ENCODE measurements around the gene ZMYM1.
"Not testable (repeated sequence)": the region's sequence is repeated elsewhere in the genome, so short reads cannot be mapped to it uniquely, and the experiment has no call there.

Gene ZMYM1

GRCh38 chr1:35046730-35047129 is 32.5 kb upstream of the ZMYM1 start:
- no peak overlapping the region for H3K4me3 ChIP-seq (ENCODE audit: low read length)
- no peak overlapping the region for H2BK120ac ChIP-seq (ENCODE audit: low read depth, low read length)
- no peak for DNase-seq
- no peak overlapping the region for H4K8ac ChIP-seq (ENCODE audit: low read depth, low read length)
- no peaks in the 10 kb centered on the region for H3K4me1 ChIP-seq (ENCODE audit: control insufficient read depth, low read depth, low read length)
- H3K18ac ChIP-seq (ENCODE audit: low read length) = no peak overlapping the region
- H4K5ac ChIP-seq (ENCODE audit: low read length) = no peak overlapping the region
- no peaks in the 10 kb centered on the region for H3K27me3 ChIP-seq (ENCODE audit: insufficient read depth, low read length, poor library complexity)
- H3K9ac ChIP-seq (ENCODE audit: low read length) = no peak overlapping the region
- H2AK5ac ChIP-seq (ENCODE audit: low read length) = no peak overlapping the region
- H3K56ac ChIP-seq (ENCODE audit: low read length) = no peak overlapping the region
- no peak overlapping the region for H3K4me2 ChIP-seq (ENCODE audit: low read length)
- no peaks in the 10 kb centered on the region for H3K79me2 ChIP-seq (ENCODE audit: control insufficient read depth, insufficient read depth, low read length)
- no peak overlapping the region for H3K4ac ChIP-seq (ENCODE audit: low read depth, low read length)
- H2BK15ac ChIP-seq (replicated peaks; ENCODE audit: low read depth) = no peak overlapping the region
- no peak overlapping the region for H3K23ac ChIP-seq (ENCODE audit: low read length)
- H3K36me3 ChIP-seq (ENCODE audit: control insufficient read depth, insufficient read depth, low read length) = no peaks in the 10 kb centered on the region
- H2BK5ac ChIP-seq (ENCODE audit: low read length) = no peak overlapping the region
- H3K79me1 ChIP-seq (ENCODE audit: low read length) = no peaks in the 10 kb centered on the region
- WGBS (ENCODE audit: extremely low coverage, insufficient coverage, low lambda C conversion rate) = no CpG with 5 or more reads among the region's 5 CpGs
- no peak overlapping the region for H3K27ac ChIP-seq (ENCODE audit: low read depth, low read length)

DNA sequence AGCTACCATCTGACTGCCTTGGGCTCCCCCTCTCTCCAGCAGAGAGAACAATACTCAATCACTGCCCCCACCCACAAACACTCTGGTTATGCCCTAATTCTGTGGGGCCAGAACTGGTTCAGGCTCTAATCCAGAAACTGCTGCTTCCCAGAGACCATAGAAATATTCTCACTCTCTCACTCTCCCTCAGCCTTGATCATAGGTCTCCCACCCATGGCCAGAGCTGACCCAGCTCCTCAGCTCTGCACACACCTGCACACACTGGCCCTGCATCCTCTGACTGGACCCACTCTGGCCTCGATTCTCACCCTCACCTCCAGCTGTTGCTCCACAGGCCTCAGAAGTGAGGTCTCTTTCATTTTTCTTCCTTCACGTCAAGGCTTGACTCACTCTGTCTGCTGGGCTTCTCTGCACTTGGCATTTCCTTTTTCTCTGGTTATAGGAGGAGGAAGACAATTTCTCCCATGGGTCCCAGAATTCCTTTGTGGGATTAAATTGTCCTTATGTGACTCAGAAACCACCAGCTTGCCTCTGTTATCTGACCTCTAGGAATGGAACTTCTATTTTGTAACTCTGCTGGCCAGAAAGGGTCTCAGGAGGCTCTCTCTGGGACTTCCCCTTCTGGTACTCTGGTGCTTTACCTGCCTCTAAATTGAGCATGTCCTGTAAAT is 31.9 kb upstream of the ZMYM1 start:
- no peak overlapping the region for H3K56ac ChIP-seq (ENCODE audit: low read length)
- H3K23ac ChIP-seq (ENCODE audit: low read length) = no peak overlapping the region
- H3K36me3 ChIP-seq (ENCODE audit: control insufficient read depth, insufficient read depth, low read length) = no peaks in the 10 kb centered on the region
- no peak overlapping the region for H3K4me3 ChIP-seq (ENCODE audit: low read length)
- H2BK120ac ChIP-seq (ENCODE audit: low read depth, low read length) = no peak overlapping the region
- H4K5ac ChIP-seq (ENCODE audit: low read length) = no peak overlapping the region
- no peak overlapping the region for H3K4me2 ChIP-seq (ENCODE audit: low read length)
- no peaks in the 10 kb centered on the region for H3K79me1 ChIP-seq (ENCODE audit: low read length)
- H2BK15ac ChIP-seq (replicated peaks; ENCODE audit: low read depth) = no peak overlapping the region
- no peaks in the 10 kb centered on the region for H3K27me3 ChIP-seq (ENCODE audit: insufficient read depth, low read length, poor library complexity)
- no peak overlapping the region for H4K8ac ChIP-seq (ENCODE audit: low read depth, low read length)
- no peak overlapping the region for H3K18ac ChIP-seq (ENCODE audit: low read length)
- WGBS (ENCODE audit: extremely low coverage, insufficient coverage, low lambda C conversion rate) = no CpG with 5 or more reads among the region's 2 CpGs
- no peaks in the 10 kb centered on the region for H3K79me2 ChIP-seq (ENCODE audit: control insufficient read depth, insufficient read depth, low read length)
- H2BK5ac ChIP-seq (ENCODE audit: low read length) = no peak overlapping the region
- no peak overlapping the region for H3K27ac ChIP-seq (ENCODE audit: low read depth, low read length)
- no peak overlapping the region for H2AK5ac ChIP-seq (ENCODE audit: low read length)
- H3K9ac ChIP-seq (ENCODE audit: low read length) = no peak overlapping the region
- DNase-seq = no peak
- H3K4me1 ChIP-seq (ENCODE audit: control insufficient read depth, low read depth, low read length) = no peaks in the 10 kb centered on the region
- H3K4ac ChIP-seq (ENCODE audit: low read depth, low read length) = no peak overlapping the region

DNA sequence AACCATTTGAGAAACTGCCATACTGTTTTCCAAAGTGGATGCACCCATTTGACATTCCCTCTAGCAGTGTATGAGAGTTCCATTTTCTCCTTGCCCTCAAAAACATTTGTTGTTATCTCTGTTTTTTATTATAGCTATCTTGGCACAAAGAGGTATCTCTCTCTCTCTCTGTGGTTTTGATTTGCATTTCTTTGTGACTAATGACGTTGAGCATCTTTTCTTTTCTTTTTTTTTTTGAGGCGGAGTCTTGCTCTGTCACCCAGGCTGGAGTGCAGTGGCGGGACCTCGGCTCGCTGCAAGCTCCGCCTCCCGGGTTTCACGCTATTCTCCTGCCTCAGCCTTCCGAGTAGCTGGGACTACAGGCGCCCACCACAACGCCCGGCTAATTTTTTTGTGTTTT is 30.1 kb upstream of the ZMYM1 start:
- no peak overlapping the region for H2BK5ac ChIP-seq (ENCODE audit: low read length)
- no peak overlapping the region for H2BK15ac ChIP-seq (replicated peaks; ENCODE audit: low read depth)
- H3K36me3 ChIP-seq (ENCODE audit: control insufficient read depth, insufficient read depth, low read length) = no peaks in the 10 kb centered on the region
- no peak overlapping the region for H3K56ac ChIP-seq (ENCODE audit: low read length)
- H3K79me2 ChIP-seq (ENCODE audit: control insufficient read depth, insufficient read depth, low read length) = no peaks in the 10 kb centered on the region
- H3K4me3 ChIP-seq (ENCODE audit: low read length) = no peak overlapping the region
- H3K9ac ChIP-seq (ENCODE audit: low read length) = no peak overlapping the region
- DNase-seq = no peak
- H3K27ac ChIP-seq (ENCODE audit: low read depth, low read length) = no peak overlapping the region
- H3K18ac ChIP-seq (ENCODE audit: low read length) = no peak overlapping the region
- no peaks in the 10 kb centered on the region for H3K79me1 ChIP-seq (ENCODE audit: low read length)
- H3K4me2 ChIP-seq (ENCODE audit: low read length) = no peak overlapping the region
- no peak overlapping the region for H3K4ac ChIP-seq (ENCODE audit: low read depth, low read length)
- no peak overlapping the region for H4K8ac ChIP-seq (ENCODE audit: low read depth, low read length)
- no CpG with 5 or more reads among the region's 12 CpGs for WGBS (ENCODE audit: extremely low coverage, insufficient coverage, low lambda C conversion rate)
- H3K4me1 ChIP-seq (ENCODE audit: control insufficient read depth, low read depth, low read length) = no peaks in the 10 kb centered on the region
- H4K5ac ChIP-seq (ENCODE audit: low read length) = no peak overlapping the region
- H2AK5ac ChIP-seq (ENCODE audit: low read length) = no peak overlapping the region
- H3K23ac ChIP-seq (ENCODE audit: low read length) = no peak overlapping the region
- H2BK120ac ChIP-seq (ENCODE audit: low read depth, low read length) = no peak overlapping the region
- H3K27me3 ChIP-seq (ENCODE audit: insufficient read depth, low read length, poor library complexity) = no peaks in the 10 kb centered on the region

- no CpG with 5 or more reads among the region's 3 CpGs for WGBS (ENCODE audit: extremely low coverage, insufficient coverage, low lambda C conversion rate)
- no peak overlapping the region for H3K23ac ChIP-seq (ENCODE audit: low read length)
- no peak overlapping the region for H2AK5ac ChIP-seq (ENCODE audit: low read length)
- DNase-seq = no peak
- no peaks in the 10 kb centered on the region for H3K79me2 ChIP-seq (ENCODE audit: control insufficient read depth, insufficient read depth, low read length)
- no peaks in the 10 kb centered on the region for H3K36me3 ChIP-seq (ENCODE audit: control insufficient read depth, insufficient read depth, low read length)
- no peak overlapping the region for H3K4me2 ChIP-seq (ENCODE audit: low read length)
- H3K79me1 ChIP-seq (ENCODE audit: low read length) = no peaks in the 10 kb centered on the region
- no peak overlapping the region for H3K4me3 ChIP-seq (ENCODE audit: low read length)
- no peak overlapping the region for H4K8ac ChIP-seq (ENCODE audit: low read depth, low read length)
- no peak overlapping the region for H2BK5ac ChIP-seq (ENCODE audit: low read length)
- H2BK120ac ChIP-seq (ENCODE audit: low read depth, low read length) = no peak overlapping the region
- no peak overlapping the region for H3K56ac ChIP-seq (ENCODE audit: low read length)
- no peak overlapping the region for H3K18ac ChIP-seq (ENCODE audit: low read length)
- H4K5ac ChIP-seq (ENCODE audit: low read length) = no peak overlapping the region
- no peak overlapping the region for H3K4ac ChIP-seq (ENCODE audit: low read depth, low read length)
- no peaks in the 10 kb centered on the region for H3K4me1 ChIP-seq (ENCODE audit: control insufficient read depth, low read depth, low read length)
- no peak overlapping the region for H3K27ac ChIP-seq (ENCODE audit: low read depth, low read length)
- H3K27me3 ChIP-seq (ENCODE audit: insufficient read depth, low read length, poor library complexity) = no peaks in the 10 kb centered on the region
- no peak overlapping the region for H3K9ac ChIP-seq (ENCODE audit: low read length)
- H2BK15ac ChIP-seq (replicated peaks; ENCODE audit: low read depth) = no peak overlapping the region
These were observed 25.8 kb upstream of the ZMYM1 start for GRCh38 chr1:35053433-35053832.

- H3K4me1 ChIP-seq (ENCODE audit: control insufficient read depth, low read depth, low read length); H4K5ac ChIP-seq (ENCODE audit: low read length); H3K23ac ChIP-seq (ENCODE audit: low read length); H3K18ac ChIP-seq (ENCODE audit: low read length); H3K79me1 ChIP-seq (ENCODE audit: low read length); H2BK120ac ChIP-seq (ENCODE audit: low read depth, low read length); H3K4ac ChIP-seq (ENCODE audit: low read depth, low read length); H2AK5ac ChIP-seq (ENCODE audit: low read length); H2BK5ac ChIP-seq (ENCODE audit: low read length); H3K79me2 ChIP-seq (ENCODE audit: control insufficient read depth, insufficient read depth, low read length); H3K27me3 ChIP-seq (ENCODE audit: insufficient read depth, low read length, poor library complexity); H3K56ac ChIP-seq (ENCODE audit: low read length); H3K4me2 ChIP-seq (ENCODE audit: low read length); DNase-seq; H3K9ac ChIP-seq (ENCODE audit: low read length); H3K27ac ChIP-seq (ENCODE audit: low read depth, low read length); H3K36me3 ChIP-seq (ENCODE audit: control insufficient read depth, insufficient read depth, low read length); H4K8ac ChIP-seq (ENCODE audit: low read depth, low read length); H2BK15ac ChIP-seq (replicated peaks; ENCODE audit: low read depth); H3K4me3 ChIP-seq (ENCODE audit: low read length): not testable (repeated sequence)
- no CpG with 5 or more reads among the region's 3 CpGs for WGBS (ENCODE audit: extremely low coverage, insufficient coverage, low lambda C conversion rate)
These were observed 24.9 kb upstream of the ZMYM1 start for GRCh38 chr1:35054282-35054681.

- WGBS (ENCODE audit: extremely low coverage, insufficient coverage, low lambda C conversion rate) = no CpG with 5 or more reads among the region's 7 CpGs
- not testable (repeated sequence) for H3K27ac ChIP-seq (ENCODE audit: low read depth, low read length); H3K4me3 ChIP-seq (ENCODE audit: low read length); H3K79me1 ChIP-seq (ENCODE audit: low read length); H4K5ac ChIP-seq (ENCODE audit: low read length); H3K4me2 ChIP-seq (ENCODE audit: low read length); H3K79me2 ChIP-seq (ENCODE audit: control insufficient read depth, insufficient read depth, low read length); H3K27me3 ChIP-seq (ENCODE audit: insufficient read depth, low read length, poor library complexity); H3K56ac ChIP-seq (ENCODE audit: low read length); H3K18ac ChIP-seq (ENCODE audit: low read length); H2BK5ac ChIP-seq (ENCODE audit: low read length); H3K23ac ChIP-seq (ENCODE audit: low read length); H3K4ac ChIP-seq (ENCODE audit: low read depth, low read length); H3K36me3 ChIP-seq (ENCODE audit: control insufficient read depth, insufficient read depth, low read length); H3K4me1 ChIP-seq (ENCODE audit: control insufficient read depth, low read depth, low read length); DNase-seq; H2BK120ac ChIP-seq (ENCODE audit: low read depth, low read length); H4K8ac ChIP-seq (ENCODE audit: low read depth, low read length); H2BK15ac ChIP-seq (replicated peaks; ENCODE audit: low read depth); H3K9ac ChIP-seq (ENCODE audit: low read length); H2AK5ac ChIP-seq (ENCODE audit: low read length)
These were observed 20.9 kb upstream of the ZMYM1 start for GRCh38 chr1:35058321-35058720.

Measured in mesendoderm (in vitro differentiated cells).